Stimulated activated CD4-positive, alpha-beta T cell treated with anti-CD3 and anti-CD28 coated beads, Interleukin-1b, Interleukin-23, amount 100 ng/mL, for 48 hours (primary cell): ENCODE measurements around the gene ADGRG3.
"Not testable (repeated sequence)": the region's sequence is repeated elsewhere in the genome, so short reads cannot be mapped to it uniquely, and the experiment has no call there.

Source experiments
- DNase-seq: peaks from one replicate; pipeline ENCODE4 v3.0.0-alpha.2; 2020

ADGRG3 gene

GRCh38 chr16:57697896-57698537, 29.9 kb downstream of the ADGRG3 start:
- DNase-seq: no peak

- DNase-seq: no peak
Observed at GRCh38 chr16:57698812-57699405, 30.8 kb downstream of the ADGRG3 start.

- DNase-seq: no peak
Observed at GRCh38 chr16:57699481-57699880, 31.4 kb downstream of the ADGRG3 start.

GRCh38 chr16:57699899-57700298, 31.8 kb downstream of the ADGRG3 start:
- DNase-seq: no peak

GRCh38 chr16:57700781-57701551, 32.9 kb downstream of the ADGRG3 start:
- no peak for DNase-seq

GRCh38 chr16:57701759-57702371, 33.8 kb downstream of the ADGRG3 start:
- DNase-seq: no peak

- no peak for DNase-seq
Observed at GRCh38 chr16:57703416-57704010, 35.4 kb downstream of the ADGRG3 start.

GRCh38 chr16:57704011-57704904, 36.2 kb downstream of the ADGRG3 start:
- DNase-seq: no peak

- DNase-seq: no peak
Observed at GRCh38 chr16:57704905-57705852, 37.1 kb downstream of the ADGRG3 start.

GRCh38 chr16:57706717-57707116, 38.6 kb downstream of the ADGRG3 start:
- DNase-seq: no peak

GRCh38 chr16:57707331-57707730, 39.2 kb downstream of the ADGRG3 start:
- DNase-seq: no peak

GRCh38 chr16:57708168-57708567, 40.1 kb downstream of the ADGRG3 start:
- DNase-seq: no peak

- DNase-seq: no peak
Observed at GRCh38 chr16:57709663-57710062, 41.6 kb downstream of the ADGRG3 start.

- DNase-seq: no peak
Observed at GRCh38 chr16:57711346-57711745, 43.2 kb downstream of the ADGRG3 start.

GRCh38 chr16:57711993-57712392, 43.9 kb downstream of the ADGRG3 start:
- no peak for DNase-seq

GRCh38 chr16:57712569-57712968, 44.5 kb downstream of the ADGRG3 start:
- DNase-seq: not testable (repeated sequence)

GRCh38 chr16:57713596-57713995, 45.5 kb downstream of the ADGRG3 start:
- DNase-seq: no peak

GRCh38 chr16:57714047-57714446, 45.9 kb downstream of the ADGRG3 start:
- no peak for DNase-seq

GRCh38 chr16:57720142-57720575, 52.1 kb downstream of the ADGRG3 start:
- DNase-seq: peak; percentile 39

- no peak for DNase-seq
Observed at GRCh38 chr16:57721356-57722209, 53.5 kb downstream of the ADGRG3 start.
